ENCODE results near the gene FANCE.

The FANCE gene

DNA sequence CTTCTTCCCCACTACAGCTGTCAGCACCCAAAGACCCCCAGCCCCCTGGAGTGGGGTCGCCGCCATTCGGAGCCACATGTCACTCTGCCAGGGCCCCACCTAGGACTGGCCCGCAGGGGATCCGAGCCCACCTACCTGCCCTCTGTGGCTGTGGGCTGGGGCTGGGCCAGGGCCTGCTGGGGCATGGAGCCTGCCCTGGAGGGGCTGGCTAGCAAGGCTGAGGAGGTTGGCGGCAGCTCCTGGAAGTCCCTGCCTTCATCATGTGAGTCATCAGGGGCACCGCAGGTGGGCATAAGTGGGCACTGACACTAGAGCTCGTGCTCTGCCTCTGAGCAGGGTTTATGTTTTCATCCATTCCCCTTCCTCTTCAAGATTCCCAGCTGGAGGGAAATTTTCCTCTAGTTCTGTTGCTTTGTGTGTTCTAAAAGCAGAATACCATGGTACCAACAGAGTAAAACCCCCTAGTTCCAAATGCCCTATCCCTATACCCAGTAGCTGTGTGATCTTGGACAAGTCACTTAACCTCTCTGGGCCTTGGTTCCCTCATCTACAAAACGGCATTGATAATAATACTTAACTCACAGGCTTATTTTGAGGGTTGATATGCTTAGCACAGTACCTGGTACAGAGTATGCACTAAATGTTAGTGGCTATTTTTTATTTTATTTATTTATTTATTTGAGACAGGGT is 8.7 kb upstream of the FANCE start:
- Mint-ChIP-seq H3K27me3 (ENCODE audit: low read depth, poor library complexity) (no peaks in the 10 kb centered on the region), H3K4me3 (no peak overlapping the region), H3K27ac (no peak overlapping the region), H3K36me3 (ENCODE audit: low read depth) (no peaks in the 10 kb centered on the region), H3K9me3 (no peaks in the 10 kb centered on the region), H3K4me1 (no peaks in the 10 kb centered on the region)
- no peak for DNase-seq
- TF ChIP-seq, protein P1, sequence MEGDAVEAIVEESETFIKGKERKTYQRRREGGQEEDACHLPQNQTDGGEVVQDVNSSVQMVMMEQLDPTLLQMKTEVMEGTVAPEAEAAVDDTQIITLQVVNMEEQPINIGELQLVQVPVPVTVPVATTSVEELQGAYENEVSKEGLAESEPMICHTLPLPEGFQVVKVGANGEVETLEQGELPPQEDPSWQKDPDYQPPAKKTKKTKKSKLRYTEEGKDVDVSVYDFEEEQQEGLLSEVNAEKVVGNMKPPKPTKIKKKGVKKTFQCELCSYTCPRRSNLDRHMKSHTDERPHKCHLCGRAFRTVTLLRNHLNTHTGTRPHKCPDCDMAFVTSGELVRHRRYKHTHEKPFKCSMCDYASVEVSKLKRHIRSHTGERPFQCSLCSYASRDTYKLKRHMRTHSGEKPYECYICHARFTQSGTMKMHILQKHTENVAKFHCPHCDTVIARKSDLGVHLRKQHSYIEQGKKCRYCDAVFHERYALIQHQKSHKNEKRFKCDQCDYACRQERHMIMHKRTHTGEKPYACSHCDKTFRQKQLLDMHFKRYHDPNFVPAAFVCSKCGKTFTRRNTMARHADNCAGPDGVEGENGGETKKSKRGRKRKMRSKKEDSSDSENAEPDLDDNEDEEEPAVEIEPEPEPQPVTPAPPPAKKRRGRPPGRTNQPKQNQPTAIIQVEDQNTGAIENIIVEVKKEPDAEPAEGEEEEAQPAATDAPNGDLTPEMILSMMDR (IDR thresholded peaks at IDR 0.05) = no peak

DNA sequence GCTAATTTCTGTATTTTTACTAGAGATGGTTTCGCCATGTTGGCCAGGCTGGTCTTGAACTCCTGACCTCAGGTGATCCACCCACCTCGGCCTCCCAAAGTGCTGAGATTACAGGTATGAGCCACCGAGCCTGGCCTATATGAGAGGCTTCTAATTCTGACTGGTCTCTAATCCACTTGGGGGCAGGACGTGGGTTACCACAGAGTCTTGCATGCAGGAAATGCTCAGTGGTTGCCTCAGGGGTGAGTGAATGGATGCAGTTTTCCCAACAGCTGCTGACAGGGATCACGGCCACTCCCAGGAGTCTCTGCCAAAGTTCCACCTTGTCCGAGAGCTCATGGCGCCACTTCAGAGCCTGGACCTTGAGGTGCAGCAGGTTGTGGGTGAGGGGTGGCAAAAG is 6.4 kb upstream of the FANCE start:
- Mint-ChIP-seq H3K4me3 (no peak overlapping the region), H3K4me1 (no peaks in the 10 kb centered on the region)
- TF ChIP-seq, protein P1 (IDR thresholded peaks at IDR 0.05) = no peak

DNA sequence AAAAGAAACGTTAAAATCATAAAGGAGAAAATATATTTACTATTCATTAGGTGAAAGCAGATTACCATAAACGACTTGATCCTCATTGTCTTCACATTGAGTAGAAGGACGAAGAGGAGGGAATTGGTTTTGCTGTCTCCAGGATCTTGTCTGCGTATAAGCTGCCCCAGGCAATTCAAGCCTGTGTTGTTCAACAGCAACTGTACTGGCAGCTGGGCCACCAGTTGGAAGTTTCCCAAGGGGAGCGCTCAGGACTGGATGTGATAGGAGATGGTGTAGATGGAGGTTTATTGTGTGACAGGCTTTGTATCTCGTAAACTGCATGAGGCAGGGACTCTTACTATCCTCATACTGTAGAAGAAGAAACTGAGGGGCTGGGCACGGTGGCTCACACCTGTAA is 3.9 kb upstream of the FANCE start:
- no peak for DNase-seq
- Mint-ChIP-seq H3K36me3 (ENCODE audit: low read depth) (no peaks in the 10 kb centered on the region), H3K4me3 (no peak overlapping the region), H3K27me3 (ENCODE audit: low read depth, poor library complexity) (peaks cover 18% of the 10 kb centered on the region), H3K27ac (no peak overlapping the region), H3K9me3 (no peaks in the 10 kb centered on the region), H3K4me1 (peaks cover 17% of the 10 kb centered on the region)
- TF ChIP-seq, protein P1 (IDR thresholded peaks at IDR 0.05) = no peak

More for the DNA sequence above, 6.4 kb upstream of the FANCE start:
- Mint-ChIP-seq H3K27ac (no peak overlapping the region), H3K27me3 (ENCODE audit: low read depth, poor library complexity) (peaks cover 8% of the 10 kb centered on the region), H3K36me3 (ENCODE audit: low read depth) (no peaks in the 10 kb centered on the region), H3K9me3 (no peaks in the 10 kb centered on the region)
- no peak for DNase-seq

DNA sequence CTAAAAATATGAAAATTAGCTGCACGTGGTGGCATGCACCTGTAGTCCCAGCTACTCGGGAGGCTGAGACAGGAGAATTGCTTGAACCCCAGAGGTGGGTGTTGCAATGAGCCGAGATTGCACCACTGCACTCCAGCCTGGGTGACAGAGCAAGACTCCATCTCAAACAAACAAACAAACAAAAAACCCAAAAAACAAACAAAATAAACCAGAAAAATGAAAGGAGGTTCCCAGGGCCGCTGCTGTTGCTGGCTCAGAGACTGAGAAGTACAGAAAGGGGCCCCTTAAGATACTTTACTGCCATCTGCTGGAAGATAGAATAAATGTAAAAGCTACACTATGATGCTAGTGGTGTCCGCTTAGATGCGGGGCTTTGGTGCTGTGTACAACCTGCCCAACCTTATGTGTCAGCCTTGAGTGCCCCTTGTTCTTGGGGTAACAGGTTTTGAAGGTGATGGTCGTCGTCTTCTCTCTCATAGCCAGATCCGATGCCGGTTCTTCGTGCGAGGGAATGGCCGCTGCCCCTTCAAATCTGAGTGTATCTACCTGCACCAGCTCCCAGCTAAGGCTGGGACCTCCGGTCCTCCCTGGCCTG is 2.8 kb upstream of the FANCE start:
- no peak overlapping the region for H3K4me3 Mint-ChIP-seq
- peaks cover 18% of the 10 kb centered on the region for H3K27me3 Mint-ChIP-seq (ENCODE audit: low read depth, poor library complexity)

DNA sequence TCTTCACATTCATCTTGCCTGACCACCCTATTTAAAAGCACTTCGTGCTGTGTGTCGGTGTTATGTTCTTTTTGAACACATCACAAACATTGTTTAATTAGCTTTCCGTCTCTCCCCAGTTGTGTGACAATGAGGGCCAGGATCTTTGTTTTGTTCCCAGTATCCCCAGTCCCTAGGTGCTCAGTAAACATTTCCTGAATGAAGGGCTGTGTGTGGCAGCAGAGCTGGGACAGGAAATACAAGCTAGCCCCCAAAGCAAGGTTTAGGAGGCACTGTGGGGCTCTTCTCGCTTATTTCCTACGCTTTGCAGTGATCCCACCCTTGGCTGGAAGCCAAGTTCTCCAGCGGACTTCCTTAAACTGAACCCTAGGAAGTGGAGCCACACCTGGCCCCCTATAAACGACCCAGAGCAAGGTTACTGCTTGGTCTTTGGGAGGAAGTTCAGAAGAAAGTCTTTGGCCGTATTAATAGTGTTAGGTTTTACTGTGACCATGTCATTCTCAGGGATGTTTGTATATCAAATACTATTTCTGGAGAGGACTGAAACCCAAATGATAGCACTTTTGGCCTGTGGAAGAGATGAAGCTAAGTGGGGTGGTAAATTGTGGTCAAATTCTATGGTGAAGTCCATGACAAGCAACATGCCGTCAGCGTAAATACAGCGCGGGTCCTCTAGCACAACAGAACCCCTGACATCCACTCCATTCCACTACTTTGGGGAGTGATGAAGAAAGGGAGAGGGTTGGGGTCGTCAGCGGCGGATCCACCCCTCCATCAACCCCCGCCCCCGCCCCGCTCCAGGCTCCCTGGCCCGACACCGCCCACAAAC is 570 bp upstream of the FANCE start:
- Mint-ChIP-seq H3K27ac (no peak overlapping the region), H3K9me3 (no peaks in the 10 kb centered on the region), H3K4me1 (peaks cover 40% of the 10 kb centered on the region), H3K36me3 (ENCODE audit: low read depth) (peaks cover 14% of the 10 kb centered on the region), H3K27me3 (ENCODE audit: low read depth, poor library complexity) (peaks cover 18% of the 10 kb centered on the region), H3K4me3 (peak overlapping the region; percentile 80)
- TF ChIP-seq, protein P1 (IDR thresholded peaks at IDR 0.05) = no peak
- no peak for DNase-seq

More for the DNA sequence above, 2.8 kb upstream of the FANCE start:
- TF ChIP-seq, protein P1 (IDR thresholded peaks at IDR 0.05) = peak; percentile 67
- Mint-ChIP-seq H3K36me3 (ENCODE audit: low read depth) (no peaks in the 10 kb centered on the region), H3K4me1 (peaks cover 29% of the 10 kb centered on the region), H3K9me3 (no peaks in the 10 kb centered on the region), H3K27ac (no peak overlapping the region)
- peak; percentile 41 for DNase-seq
